Natural killer cell (primary cell): Measurements from ENCODE around the gene EFNB2. TPM values are rescaled to one million over a fixed set of nuclear protein-coding genes. Genes with fewer than 3 reads are reported as not detected.

Experiments
- ATAC-seq, 3 donors: fragments of 150-1000 bp in 2 of 3; fragments of 200-7000 bp in 1 of 3; cut with Tn5 transposase; 1 replicate in 1 of 3; 2 replicates in 2 of 3; pipeline ENCODE4 v1.10.0; 2021; ENCODE audit warnings: mild to moderate bottlenecking in 2 of 3, moderate library complexity in 2 of 3
- DNase-seq, 2 donors: peaks; one replicate each; pipeline versions ENCODE4 v3.0.0 to v3.0.0-alpha.2; 2013 to 2021; ENCODE audit warnings: mixed read lengths in 1 of 2
- H3K27ac ChIP-seq: one replicate; pipeline ENCODE4 v1.5.1; 2013; ENCODE audit warnings: mild to moderate bottlenecking, low read length
- H3K27me3 ChIP-seq: one replicate; pipeline ENCODE4 v1.6.1; 2013; ENCODE audit warnings: low read length; ENCODE audit not compliant: control insufficient read depth, insufficient read depth
- H3K36me3 ChIP-seq: one replicate; pipeline ENCODE4 v1.6.1; 2013; ENCODE audit warnings: low read length; ENCODE audit not compliant: control insufficient read depth, insufficient read depth
- H3K4me1 ChIP-seq: one replicate; pipeline ENCODE4 v1.6.1; 2013; ENCODE audit warnings: low read length; ENCODE audit not compliant: control insufficient read depth, insufficient read depth
- H3K4me3 ChIP-seq: one replicate; pipeline ENCODE4 v1.5.1; 2013; ENCODE audit warnings: low read length
- H3K9me3 ChIP-seq: one replicate; pipeline ENCODE4 v1.6.1; 2013; ENCODE audit warnings: low read length; ENCODE audit not compliant: control insufficient read depth, insufficient read depth
- H3K27ac Mint-ChIP-seq, 2 donors: one replicate each; pipeline ENCODE4 v1.8.0; 2022; ENCODE audit warnings: mild to moderate bottlenecking in 2 of 2, mixed read lengths in 2 of 2, moderate library complexity in 1 of 2
- H3K27me3 Mint-ChIP-seq, 2 donors: one replicate each; pipeline ENCODE4 v1.8.0; 2022; ENCODE audit warnings: low read depth in 2 of 2, mixed read lengths in 2 of 2
- H3K36me3 Mint-ChIP-seq: one replicate; pipeline ENCODE4 v1.8.0; 2022; ENCODE audit warnings: mixed read lengths
- H3K4me1 Mint-ChIP-seq, 2 donors: one replicate each; pipeline ENCODE4 v1.8.0; 2022; ENCODE audit warnings: mixed read lengths in 2 of 2
- H3K4me3 Mint-ChIP-seq: one replicate; pipeline ENCODE4 v1.8.0; 2022; ENCODE audit warnings: mild to moderate bottlenecking, moderate library complexity, mixed read lengths
- H3K9me3 Mint-ChIP-seq, 2 donors: one replicate each; pipeline ENCODE4 v1.8.0; 2022; ENCODE audit warnings: mixed read lengths in 2 of 2
- WGBS: methylation state at CpG from one replicate; pipeline ENCODE4 v1.1.7; 2013; ENCODE audit warnings: missing lambda C conversion rate; ENCODE audit not compliant: insufficient coverage; 5-methylcytosine and 5-hydroxymethylcytosine counted together
- intact Hi-C: fragments of 100-400 bp; cut with micrococcal nuclease; formaldehyde crosslinking; loops from one replicate; pipeline ENCODE4 v1.14.2; 2022
- total RNA-seq, 4 donors: library from RNA; stranded (reverse); fragments of 120-200 nt in 1 of 4; gene quantifications; one replicate each; pipeline versions ENCODE4 v1.2.3 to v1.2.4, GENCODE V29; 2013 to 2022
- TF ChIP-seq, protein P1 (sequence below): fragments of 200-600 bp; IDR thresholded peaks from one replicate; pipeline ENCODE4 v1.8.0; 2022; ENCODE audit warnings: antibody characterized with exemption

EFNB2 gene
- total RNA-seq, 3 donors from 2014 or later (not counting 1 experiment from before 2014, with no cell fraction given): 0.16 to 0.33 (median 0.33) TPM

DNA sequence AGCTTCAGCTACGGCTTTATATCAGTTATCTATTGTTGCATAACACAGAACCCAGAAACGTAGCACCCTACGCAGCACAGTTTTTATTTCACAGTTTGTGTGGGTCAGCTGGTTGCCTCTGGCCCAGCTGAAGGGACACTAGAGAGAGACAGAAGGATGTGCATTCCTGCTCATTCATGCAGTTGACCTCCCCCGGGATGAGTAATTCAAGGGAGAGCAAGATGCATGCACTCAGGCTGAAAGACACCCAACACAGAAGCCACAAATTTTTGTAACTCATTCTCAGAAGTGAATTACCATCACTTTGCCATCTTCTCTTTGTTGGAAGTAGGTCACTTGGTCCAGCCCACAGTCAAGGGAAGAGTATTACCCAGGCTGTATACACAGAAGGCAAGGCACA, 89.5 kb downstream of the EFNB2 start:
- Histone ChIP-seq H3K36me3 (no peaks in the 10 kb centered on the region), H3K27ac (no peak overlapping the region), H3K4me3 (no peak overlapping the region), H3K27me3 (no peaks in the 10 kb centered on the region), H3K9me3 (no peaks in the 10 kb centered on the region), H3K4me1 (no peaks in the 10 kb centered on the region)
- H3K4me1 Mint-ChIP-seq: no peaks in the 10 kb centered on the region
- TF ChIP-seq, protein P1, sequence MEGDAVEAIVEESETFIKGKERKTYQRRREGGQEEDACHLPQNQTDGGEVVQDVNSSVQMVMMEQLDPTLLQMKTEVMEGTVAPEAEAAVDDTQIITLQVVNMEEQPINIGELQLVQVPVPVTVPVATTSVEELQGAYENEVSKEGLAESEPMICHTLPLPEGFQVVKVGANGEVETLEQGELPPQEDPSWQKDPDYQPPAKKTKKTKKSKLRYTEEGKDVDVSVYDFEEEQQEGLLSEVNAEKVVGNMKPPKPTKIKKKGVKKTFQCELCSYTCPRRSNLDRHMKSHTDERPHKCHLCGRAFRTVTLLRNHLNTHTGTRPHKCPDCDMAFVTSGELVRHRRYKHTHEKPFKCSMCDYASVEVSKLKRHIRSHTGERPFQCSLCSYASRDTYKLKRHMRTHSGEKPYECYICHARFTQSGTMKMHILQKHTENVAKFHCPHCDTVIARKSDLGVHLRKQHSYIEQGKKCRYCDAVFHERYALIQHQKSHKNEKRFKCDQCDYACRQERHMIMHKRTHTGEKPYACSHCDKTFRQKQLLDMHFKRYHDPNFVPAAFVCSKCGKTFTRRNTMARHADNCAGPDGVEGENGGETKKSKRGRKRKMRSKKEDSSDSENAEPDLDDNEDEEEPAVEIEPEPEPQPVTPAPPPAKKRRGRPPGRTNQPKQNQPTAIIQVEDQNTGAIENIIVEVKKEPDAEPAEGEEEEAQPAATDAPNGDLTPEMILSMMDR: no peak
- DNase-seq (no peak), ATAC-seq (no peak)
- 91% methylated on average over 4 of the region's 4 CpGs for WGBS
- no peak overlapping the region for H3K4me3 Mint-ChIP-seq
- no peak overlapping the region for H3K27ac Mint-ChIP-seq
- no peaks in the 10 kb centered on the region for H3K36me3 Mint-ChIP-seq
- H3K9me3 Mint-ChIP-seq: no peaks in the 10 kb centered on the region
- peaks cover 0 to 3% of the 10 kb centered on the region in 2 donors for H3K27me3 Mint-ChIP-seq
- intact Hi-C loops: no loop called here

DNA sequence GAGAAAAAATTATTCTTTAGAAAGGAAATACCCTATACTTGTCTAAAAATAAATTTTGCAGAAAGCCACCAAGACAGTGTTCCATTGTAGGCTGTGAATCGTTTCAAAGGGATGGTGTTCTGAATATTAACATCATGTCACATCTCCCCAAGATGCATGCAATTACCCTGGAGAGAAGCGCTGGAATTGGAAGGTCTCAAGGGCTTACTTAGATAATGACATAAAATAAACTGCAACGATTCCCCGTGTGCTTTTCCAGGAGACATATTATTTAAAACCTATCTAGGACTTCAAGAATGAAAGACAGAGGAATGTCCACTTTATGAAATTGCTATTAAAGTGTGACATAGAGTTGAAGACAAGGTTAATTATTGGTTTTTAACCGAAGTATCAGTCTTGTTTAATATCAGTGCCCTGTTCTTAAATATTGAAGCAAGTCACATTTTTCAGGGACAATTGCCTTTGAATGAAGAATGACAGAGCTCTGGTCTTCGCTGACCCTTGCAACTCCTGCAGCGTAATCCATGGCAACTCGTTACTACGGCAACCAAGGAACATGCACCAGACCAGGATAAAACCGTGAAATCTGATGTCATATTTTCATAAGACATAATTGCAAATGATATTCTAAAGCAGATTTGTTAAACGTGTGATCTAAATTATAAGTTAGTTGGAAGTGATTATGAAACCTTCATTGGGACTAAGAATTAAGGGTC, 91.7 kb downstream of the EFNB2 start:
- Histone ChIP-seq H3K9me3 (no peaks in the 10 kb centered on the region), H3K4me1 (no peaks in the 10 kb centered on the region), H3K27me3 (no peaks in the 10 kb centered on the region), H3K27ac (no peak overlapping the region), H3K4me3 (no peak overlapping the region), H3K36me3 (no peaks in the 10 kb centered on the region)
- TF ChIP-seq, protein P1: no peak
- Mint-ChIP-seq H3K36me3 (no peaks in the 10 kb centered on the region), H3K4me1 (no peaks in the 10 kb centered on the region), H3K27me3 (peaks cover 0 to 5% of the 10 kb centered on the region in 2 donors), H3K9me3 (peaks cover 0 to 2% of the 10 kb centered on the region in 2 donors), H3K27ac (no peak overlapping the region), H3K4me3 (no peak overlapping the region)
- ATAC-seq (no peak), DNase-seq (no peak)
- 93% methylated on average over 9 of the region's 11 CpGs for WGBS
- intact Hi-C loops: no loop called here

DNA sequence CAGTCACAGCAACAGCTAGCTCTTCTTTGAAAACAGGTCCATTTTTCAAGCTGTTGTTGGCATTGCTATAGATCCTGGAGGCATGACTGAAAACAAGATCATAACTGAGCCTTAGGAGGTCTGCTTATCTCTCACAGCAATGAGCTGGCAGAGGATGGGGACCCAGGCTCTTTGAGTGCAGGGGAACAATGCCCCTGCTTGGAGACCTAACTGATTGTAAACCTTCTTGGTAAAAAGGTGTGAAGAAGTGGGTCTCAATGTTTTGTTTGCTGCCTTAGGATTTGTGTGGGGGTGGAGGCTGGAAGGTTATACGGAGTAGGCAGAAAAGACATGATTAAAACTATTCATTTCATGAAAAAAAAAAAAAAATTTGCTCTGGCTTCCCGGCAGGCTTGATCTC, 94.6 kb downstream of the EFNB2 start:
- no peak overlapping the region for H3K4me3 Mint-ChIP-seq
- H3K4me1 Mint-ChIP-seq: no peaks in the 10 kb centered on the region
- no peak overlapping the region for H3K4me3 ChIP-seq
- no peaks in the 10 kb centered on the region for H3K4me1 ChIP-seq
- peaks cover 0 to 4% of the 10 kb centered on the region in 2 donors for H3K9me3 Mint-ChIP-seq
- DNase-seq (no peak), ATAC-seq (no peak)
- intact Hi-C loops: no loop called here
- H3K36me3 Mint-ChIP-seq: no peaks in the 10 kb centered on the region
- H3K27ac ChIP-seq: no peak overlapping the region
- no peak overlapping the region for H3K27ac Mint-ChIP-seq
- peaks cover 0 to 2% of the 10 kb centered on the region in 2 donors for H3K27me3 Mint-ChIP-seq
- TF ChIP-seq, protein P1: no peak
- H3K36me3 ChIP-seq: no peaks in the 10 kb centered on the region
- 79% methylated on average over 1 of the region's 2 CpGs for WGBS
- no peaks in the 10 kb centered on the region for H3K9me3 ChIP-seq
- H3K27me3 ChIP-seq: no peaks in the 10 kb centered on the region

Other genes starting within 250 kb of the EFNB2 start
- 100 to 1,000 TPM; 158 to 179 (median 161) TPM for gene ARGLU1, start 32.5 kb upstream of the EFNB2 start, total RNA-seq